ENCODE measurements around the gene EXOC3L4.

Gene EXOC3L4

DNA sequence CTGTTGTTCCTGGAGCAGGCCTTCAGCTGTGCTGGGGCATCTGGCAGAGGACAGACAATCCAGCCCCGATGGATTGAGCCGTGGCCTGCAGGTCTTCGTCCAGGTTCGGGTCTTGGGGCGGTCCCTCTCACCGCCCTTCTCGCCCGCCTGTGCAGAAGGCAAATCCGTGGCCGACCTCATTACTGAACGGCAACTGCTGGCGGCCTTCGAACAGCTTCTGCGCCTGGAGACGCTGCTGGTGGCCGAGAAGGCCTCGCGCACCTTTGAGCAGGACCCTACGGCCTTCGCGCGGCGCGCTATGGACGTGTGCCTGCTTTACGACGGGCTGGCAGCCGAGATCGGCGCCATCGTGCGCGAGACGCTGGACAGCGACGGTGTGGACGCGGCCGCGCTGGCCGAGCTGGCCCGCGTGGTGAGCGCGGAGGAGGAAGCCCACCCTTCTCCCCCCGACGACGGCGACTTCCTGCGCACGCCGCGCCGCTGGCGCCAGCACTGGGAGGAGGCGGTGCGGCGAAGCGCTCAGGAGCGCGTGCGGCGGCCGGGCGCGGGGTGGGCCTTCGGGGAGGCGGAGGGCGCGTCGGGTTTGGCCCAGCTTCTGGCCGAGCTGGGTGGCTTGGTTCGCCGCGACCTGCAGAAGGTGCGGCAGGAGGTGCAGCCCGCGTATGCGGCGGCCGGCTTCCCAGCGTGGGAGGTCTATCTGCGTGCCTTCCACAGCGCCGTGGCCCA lies 7.6 kb downstream of the EXOC3L4 start:
- TF ChIP-seq TAF1 (IDR thresholded peaks at IDR 0.05; ENCODE audit: borderline replicate concordance, insufficient read depth, low read length) (no peak), SIN3A (IDR thresholded peaks at IDR 0.05; ENCODE audit: borderline replicate concordance, insufficient read depth, low read length) (no peak), POLR2AphosphoS5 (IDR thresholded peaks at IDR 0.05; ENCODE audit: low read depth, low read length) (no peak), FOXP2 (optimal IDR thresholded peaks at IDR 0.05; ENCODE audit: borderline replicate concordance, extremely low read depth, extremely low read length, insufficient read depth) (no peak)
- TF ChIP-seq, protein P1, sequence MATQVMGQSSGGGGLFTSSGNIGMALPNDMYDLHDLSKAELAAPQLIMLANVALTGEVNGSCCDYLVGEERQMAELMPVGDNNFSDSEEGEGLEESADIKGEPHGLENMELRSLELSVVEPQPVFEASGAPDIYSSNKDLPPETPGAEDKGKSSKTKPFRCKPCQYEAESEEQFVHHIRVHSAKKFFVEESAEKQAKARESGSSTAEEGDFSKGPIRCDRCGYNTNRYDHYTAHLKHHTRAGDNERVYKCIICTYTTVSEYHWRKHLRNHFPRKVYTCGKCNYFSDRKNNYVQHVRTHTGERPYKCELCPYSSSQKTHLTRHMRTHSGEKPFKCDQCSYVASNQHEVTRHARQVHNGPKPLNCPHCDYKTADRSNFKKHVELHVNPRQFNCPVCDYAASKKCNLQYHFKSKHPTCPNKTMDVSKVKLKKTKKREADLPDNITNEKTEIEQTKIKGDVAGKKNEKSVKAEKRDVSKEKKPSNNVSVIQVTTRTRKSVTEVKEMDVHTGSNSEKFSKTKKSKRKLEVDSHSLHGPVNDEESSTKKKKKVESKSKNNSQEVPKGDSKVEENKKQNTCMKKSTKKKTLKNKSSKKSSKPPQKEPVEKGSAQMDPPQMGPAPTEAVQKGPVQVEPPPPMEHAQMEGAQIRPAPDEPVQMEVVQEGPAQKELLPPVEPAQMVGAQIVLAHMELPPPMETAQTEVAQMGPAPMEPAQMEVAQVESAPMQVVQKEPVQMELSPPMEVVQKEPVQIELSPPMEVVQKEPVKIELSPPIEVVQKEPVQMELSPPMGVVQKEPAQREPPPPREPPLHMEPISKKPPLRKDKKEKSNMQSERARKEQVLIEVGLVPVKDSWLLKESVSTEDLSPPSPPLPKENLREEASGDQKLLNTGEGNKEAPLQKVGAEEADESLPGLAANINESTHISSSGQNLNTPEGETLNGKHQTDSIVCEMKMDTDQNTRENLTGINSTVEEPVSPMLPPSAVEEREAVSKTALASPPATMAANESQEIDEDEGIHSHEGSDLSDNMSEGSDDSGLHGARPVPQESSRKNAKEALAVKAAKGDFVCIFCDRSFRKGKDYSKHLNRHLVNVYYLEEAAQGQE (IDR thresholded peaks at IDR 0.05; ENCODE audit: insufficient read depth in 1 of 2, low read depth in 2 of 2, low read length in 2 of 2): no peak

DNA sequence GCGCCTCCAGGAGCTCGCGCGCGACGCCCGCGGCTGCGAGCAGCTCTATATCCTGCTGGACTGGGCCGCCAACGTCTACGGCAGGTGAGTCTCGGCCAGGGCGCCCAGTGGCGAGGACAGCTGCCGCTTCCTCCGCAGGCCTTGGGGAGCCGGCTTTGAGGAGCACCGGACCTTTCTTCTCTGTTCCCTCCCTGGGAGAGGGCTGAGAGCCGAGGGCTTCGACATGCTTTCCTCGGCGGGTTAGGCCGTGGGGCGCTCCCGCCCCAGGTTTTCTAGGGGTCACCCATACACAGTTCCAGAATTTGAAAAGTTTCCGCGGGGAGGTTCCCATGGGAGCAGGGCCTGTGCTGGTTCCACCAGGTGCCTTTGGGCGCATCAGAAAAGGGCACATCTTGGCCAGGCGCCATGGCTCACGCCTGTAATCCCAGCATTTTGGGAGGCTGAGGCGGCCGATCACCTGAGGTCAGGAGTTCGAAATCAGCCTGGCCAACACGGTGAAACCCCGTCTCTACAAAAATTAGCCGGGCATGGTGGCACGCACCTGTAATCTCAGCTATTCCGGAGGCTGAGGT lies 8.2 kb downstream of the EXOC3L4 start:
- TF ChIP-seq TAF1 (IDR thresholded peaks at IDR 0.05; ENCODE audit: borderline replicate concordance, insufficient read depth, low read length) (no peak), SIN3A (IDR thresholded peaks at IDR 0.05; ENCODE audit: borderline replicate concordance, insufficient read depth, low read length) (no peak), FOXP2 (optimal IDR thresholded peaks at IDR 0.05; ENCODE audit: borderline replicate concordance, extremely low read depth, extremely low read length, insufficient read depth) (no peak), POLR2AphosphoS5 (IDR thresholded peaks at IDR 0.05; ENCODE audit: low read depth, low read length) (no peak)
- TF ChIP-seq, protein P1 (IDR thresholded peaks at IDR 0.05; ENCODE audit: insufficient read depth in 1 of 2, low read depth in 2 of 2, low read length in 2 of 2): no peak

DNA sequence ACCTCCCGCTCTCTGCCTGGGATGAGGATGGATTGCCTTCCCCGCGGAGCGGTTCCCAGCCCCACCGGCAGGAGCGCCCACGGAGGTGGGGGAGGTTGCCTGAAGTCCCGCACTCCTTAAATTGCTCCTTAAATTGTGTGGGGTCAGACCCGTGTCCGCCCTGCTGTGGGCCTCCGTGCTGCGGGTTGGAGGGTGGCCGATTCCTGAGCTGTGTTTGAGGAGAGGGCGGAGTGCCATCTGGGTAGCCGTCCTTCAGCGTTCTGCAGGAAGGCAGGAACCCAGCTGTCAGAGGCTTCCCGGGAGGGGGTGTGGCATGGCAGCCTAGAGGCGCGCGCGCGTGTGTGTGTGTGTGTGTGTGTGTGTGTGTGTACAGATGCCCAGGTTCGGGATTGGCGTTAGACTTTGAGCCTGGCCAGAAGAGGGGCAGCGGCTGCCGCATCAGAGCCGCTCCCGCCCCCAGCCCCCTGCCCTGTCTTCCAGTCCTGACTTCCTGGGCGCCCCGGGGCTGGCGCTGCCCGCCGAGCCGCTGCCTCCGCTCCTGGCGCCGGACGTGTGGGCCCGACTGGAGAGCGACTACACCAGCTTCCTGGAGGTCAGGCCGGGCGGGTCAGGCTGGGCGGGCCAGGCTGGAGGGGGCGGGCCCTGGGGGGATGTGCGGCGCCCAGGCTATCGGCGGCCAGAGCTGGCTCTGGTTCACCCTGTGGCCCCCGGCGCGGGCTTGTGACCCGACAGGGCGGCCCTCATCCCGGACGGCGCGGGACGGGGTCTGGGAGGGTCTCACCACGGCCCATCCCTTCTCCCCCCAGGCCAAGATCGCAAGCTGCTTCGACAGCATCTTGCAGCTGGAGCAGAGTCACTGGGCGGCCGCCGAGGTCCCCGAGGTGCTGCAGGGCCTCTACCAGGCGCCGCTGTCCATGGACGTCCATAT lies 9.2 kb downstream of the EXOC3L4 start:
- no peak for TF ChIP-seq FOXP2 (optimal IDR thresholded peaks at IDR 0.05; ENCODE audit: borderline replicate concordance, extremely low read depth, extremely low read length, insufficient read depth)
- TF ChIP-seq, protein P1 (IDR thresholded peaks at IDR 0.05; ENCODE audit: insufficient read depth in 1 of 2, low read depth in 2 of 2, low read length in 2 of 2): no peak
- TF ChIP-seq POLR2AphosphoS5 (IDR thresholded peaks at IDR 0.05; ENCODE audit: low read depth, low read length): no peak
- no peak for TF ChIP-seq SIN3A (IDR thresholded peaks at IDR 0.05; ENCODE audit: borderline replicate concordance, insufficient read depth, low read length)
- TF ChIP-seq TAF1 (IDR thresholded peaks at IDR 0.05; ENCODE audit: borderline replicate concordance, insufficient read depth, low read length): no peak

DNA sequence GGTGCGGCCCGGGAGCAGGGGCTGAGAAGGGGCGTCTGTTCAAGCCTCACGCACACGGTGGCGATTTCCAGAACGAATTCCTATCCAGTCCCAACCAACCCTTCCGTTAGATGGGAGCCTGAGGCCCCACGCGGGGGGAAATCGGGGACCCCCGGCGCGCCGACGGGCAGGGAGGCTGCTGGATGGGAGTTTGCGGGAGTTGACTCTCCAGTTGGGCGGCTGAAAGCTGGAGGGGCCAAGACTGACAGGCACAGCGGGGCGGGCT lies 9.8 kb downstream of the EXOC3L4 start:
- TF ChIP-seq FOXP2 (optimal IDR thresholded peaks at IDR 0.05; ENCODE audit: borderline replicate concordance, extremely low read depth, extremely low read length, insufficient read depth) (no peak), POLR2AphosphoS5 (IDR thresholded peaks at IDR 0.05; ENCODE audit: low read depth, low read length) (no peak), TAF1 (IDR thresholded peaks at IDR 0.05; ENCODE audit: borderline replicate concordance, insufficient read depth, low read length) (no peak), SIN3A (IDR thresholded peaks at IDR 0.05; ENCODE audit: borderline replicate concordance, insufficient read depth, low read length) (no peak)
- TF ChIP-seq, protein P1 (IDR thresholded peaks at IDR 0.05; ENCODE audit: insufficient read depth in 1 of 2, low read depth in 2 of 2, low read length in 2 of 2): no peak
